Subcutaneous abdominal adipose tissue (tissue), 5 donors: ENCODE measurements around the gene ENPP5.
A peak's percentile ranks its signal among the peaks of the same experiment; 100 is the strongest.

Experiments used
- H3K27ac ChIP-seq: one replicate; pipeline ENCODE4 v1.7.0; 2013; ENCODE audit warnings: low read depth, mild to moderate bottlenecking, inconsistent platforms, low read length, moderate library complexity
- H3K27me3 ChIP-seq, 5 donors: one replicate each; pipeline ENCODE4 v1.7.0; 2013; ENCODE audit warnings: low read length in 5 of 5, inconsistent platforms in 1 of 5; ENCODE audit not compliant: control insufficient read depth in 5 of 5, insufficient read depth in 4 of 5
- H3K36me3 ChIP-seq, 5 donors: one replicate each; pipeline ENCODE4 v1.7.0; 2013; ENCODE audit warnings: low read length in 5 of 5; ENCODE audit not compliant: control insufficient read depth in 5 of 5, insufficient read depth in 5 of 5
- H3K4me1 ChIP-seq, 5 donors: one replicate each; pipeline ENCODE4 v1.7.0; 2013; ENCODE audit warnings: low read length in 5 of 5, mild to moderate bottlenecking in 3 of 5, moderate library complexity in 1 of 5; ENCODE audit not compliant: control insufficient read depth in 5 of 5, insufficient read depth in 5 of 5
- H3K4me3 ChIP-seq, 5 donors: one replicate each; pipeline ENCODE4 v1.7.0; 2013; ENCODE audit warnings: low read length in 5 of 5, low read depth in 1 of 5
- H3K9ac ChIP-seq, 5 donors: one replicate each; pipeline ENCODE4 v1.7.0; 2013; ENCODE audit warnings: low read length in 5 of 5, mild to moderate bottlenecking in 4 of 5, moderate library complexity in 3 of 5
- H3K9me3 ChIP-seq, 5 donors: one replicate each; pipeline ENCODE4 v1.7.0; 2013; ENCODE audit warnings: low read length in 5 of 5; ENCODE audit not compliant: control insufficient read depth in 5 of 5
- donor health status: healthy.
- donor health status: healthy.
- donor health status: healthy.
- donor health status: healthy.
- donor health status: healthy.

The ENPP5 gene

GRCh38 chr6:46208303-46208702 lies 37.5 kb upstream of the ENPP5 start:
- Histone ChIP-seq H3K9me3 (no peaks in the 10 kb centered on the region), H3K4me3 (no peak overlapping the region), H3K27ac (no peak overlapping the region), H3K9ac (no peak overlapping the region), H3K36me3 (no peaks in the 10 kb centered on the region), H3K4me1 (no peaks in the 10 kb centered on the region), H3K27me3 (no peaks in the 10 kb centered on the region)

GRCh38 chr6:46207174-46207573 lies 36.4 kb upstream of the ENPP5 start:
- Histone ChIP-seq H3K9ac (no peak overlapping the region), H3K27ac (no peak overlapping the region), H3K4me3 (no peak overlapping the region), H3K9me3 (peaks cover 0 to 6% (median 0%) of the 10 kb centered on the region in 5 donors), H3K4me1 (no peaks in the 10 kb centered on the region), H3K36me3 (no peaks in the 10 kb centered on the region), H3K27me3 (no peaks in the 10 kb centered on the region)

- peaks cover 0 to 6% (median 0%) of the 10 kb centered on the region in 5 donors for H3K9me3 ChIP-seq
- H3K27me3 ChIP-seq = no peaks in the 10 kb centered on the region
- H3K27ac ChIP-seq = no peak overlapping the region
- H3K36me3 ChIP-seq = no peaks in the 10 kb centered on the region
- H3K4me1 ChIP-seq = no peaks in the 10 kb centered on the region
- no peak overlapping the region for H3K4me3 ChIP-seq
- H3K9ac ChIP-seq = no peak overlapping the region
These were observed 34.3 kb upstream of the ENPP5 start for GRCh38 chr6:46204880-46205650.

- no peaks in the 10 kb centered on the region for H3K27me3 ChIP-seq
- no peak overlapping the region for H3K27ac ChIP-seq
- H3K4me3 ChIP-seq = no peak overlapping the region
- no peaks in the 10 kb centered on the region for H3K4me1 ChIP-seq
- H3K36me3 ChIP-seq = no peaks in the 10 kb centered on the region
- H3K9me3 ChIP-seq = peaks cover 0 to 6% (median 0%) of the 10 kb centered on the region in 5 donors
- no peak overlapping the region for H3K9ac ChIP-seq
These were observed 32.8 kb upstream of the ENPP5 start for GRCh38 chr6:46203391-46204177.

GRCh38 chr6:46201702-46202101 lies 30.9 kb upstream of the ENPP5 start:
- no peaks in the 10 kb centered on the region for H3K36me3 ChIP-seq
- H3K27me3 ChIP-seq = no peaks in the 10 kb centered on the region
- no peak overlapping the region for H3K27ac ChIP-seq
- peaks cover 0 to 6% (median 0%) of the 10 kb centered on the region in 5 donors for H3K9me3 ChIP-seq
- H3K4me1 ChIP-seq = no peaks in the 10 kb centered on the region
- no peak overlapping the region for H3K4me3 ChIP-seq
- H3K9ac ChIP-seq = no peak overlapping the region

GRCh38 chr6:46199387-46199786 lies 28.6 kb upstream of the ENPP5 start:
- Histone ChIP-seq H3K27me3 (no peaks in the 10 kb centered on the region), H3K4me1 (no peaks in the 10 kb centered on the region), H3K36me3 (no peaks in the 10 kb centered on the region)

GRCh38 chr6:46191961-46192360 lies 21.2 kb upstream of the ENPP5 start:
- no peaks in the 10 kb centered on the region for H3K36me3 ChIP-seq
- H3K27me3 ChIP-seq = no peaks in the 10 kb centered on the region
- peak overlapping the region in 1 of 5 donors; percentile 20 for H3K9ac ChIP-seq
- no peaks in the 10 kb centered on the region for H3K9me3 ChIP-seq
- H3K4me3 ChIP-seq = no peak overlapping the region
- peaks cover 0 to 4% (median 0%) of the 10 kb centered on the region in 5 donors for H3K4me1 ChIP-seq
- H3K27ac ChIP-seq = no peak overlapping the region

More at GRCh38 chr6:46199387-46199786, 28.6 kb upstream of the ENPP5 start:
- H3K27ac ChIP-seq = no peak overlapping the region
- no peak overlapping the region for H3K9ac ChIP-seq
- peaks cover 0 to 6% (median 0%) of the 10 kb centered on the region in 5 donors for H3K9me3 ChIP-seq
- H3K4me3 ChIP-seq = no peak overlapping the region

GRCh38 chr6:46190889-46191288 lies 20.1 kb upstream of the ENPP5 start:
- Histone ChIP-seq H3K4me1 (peaks cover 0 to 9% (median 0%) of the 10 kb centered on the region in 5 donors), H3K9ac (no peak overlapping the region), H3K27ac (no peak overlapping the region), H3K27me3 (no peaks in the 10 kb centered on the region), H3K9me3 (no peaks in the 10 kb centered on the region), H3K4me3 (no peak overlapping the region), H3K36me3 (no peaks in the 10 kb centered on the region)

- Histone ChIP-seq H3K36me3 (no peaks in the 10 kb centered on the region), H3K9me3 (no peaks in the 10 kb centered on the region), H3K4me3 (no peak overlapping the region), H3K9ac (no peak overlapping the region), H3K27ac (no peak overlapping the region), H3K4me1 (peaks cover 0 to 9% (median 5%) of the 10 kb centered on the region in 5 donors), H3K27me3 (no peaks in the 10 kb centered on the region)
These were observed 18.9 kb upstream of the ENPP5 start for GRCh38 chr6:46189726-46190125.

GRCh38 chr6:46186583-46186982 lies 15.8 kb upstream of the ENPP5 start:
- Histone ChIP-seq H3K27ac (no peak overlapping the region), H3K36me3 (no peaks in the 10 kb centered on the region), H3K4me3 (no peak overlapping the region), H3K9ac (no peak overlapping the region), H3K27me3 (no peaks in the 10 kb centered on the region), H3K9me3 (no peaks in the 10 kb centered on the region), H3K4me1 (peaks cover 0 to 17% (median 13%) of the 10 kb centered on the region in 5 donors)
